Measurements from ENCODE around the gene ACTRT2.

Gene ACTRT2

DNA sequence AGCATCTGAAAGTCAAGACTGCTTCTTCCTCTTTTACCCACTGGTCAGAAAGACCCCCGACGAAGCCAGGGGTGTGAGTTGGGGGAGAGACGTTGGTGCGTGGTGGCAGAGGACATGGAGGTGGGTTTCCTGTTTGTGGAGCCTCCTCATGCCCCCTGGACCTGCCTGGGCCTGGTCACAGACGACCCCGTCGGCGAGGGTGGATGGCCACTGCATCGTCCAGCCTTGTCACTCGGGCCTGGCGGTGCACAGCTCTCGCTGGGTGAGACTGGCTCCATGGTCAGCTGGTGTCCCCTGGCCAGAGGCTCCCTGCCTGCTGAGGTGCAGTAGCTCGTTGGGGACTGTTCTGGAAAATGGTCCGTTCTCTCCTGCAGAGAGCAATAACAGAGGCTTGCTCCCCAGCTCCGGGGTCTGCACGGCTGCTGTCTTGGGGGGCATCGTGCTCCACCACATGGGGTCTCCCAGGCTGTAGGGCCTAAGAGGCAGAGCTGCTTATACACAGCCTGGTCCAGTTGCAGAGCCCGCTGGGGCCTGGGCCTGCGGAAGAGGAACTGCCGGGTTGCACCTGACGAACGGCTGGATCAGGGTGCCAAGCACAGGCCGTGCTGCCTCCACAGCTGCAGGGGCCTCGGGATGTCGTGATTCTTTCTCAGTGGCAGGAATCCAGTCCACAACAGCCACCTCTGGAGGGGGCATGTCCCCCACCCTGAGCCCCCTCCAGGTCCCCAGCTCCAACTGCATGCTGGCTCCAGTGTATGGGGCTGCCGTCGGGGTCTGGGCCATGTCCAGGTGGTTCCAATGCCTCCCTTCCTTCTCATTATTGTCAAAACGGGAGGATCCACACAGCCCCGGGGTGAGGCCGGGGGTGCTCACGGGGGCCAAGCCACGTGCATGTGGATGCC lies 18.0 kb upstream of the ACTRT2 start:
- no peak for DNase-seq

DNA sequence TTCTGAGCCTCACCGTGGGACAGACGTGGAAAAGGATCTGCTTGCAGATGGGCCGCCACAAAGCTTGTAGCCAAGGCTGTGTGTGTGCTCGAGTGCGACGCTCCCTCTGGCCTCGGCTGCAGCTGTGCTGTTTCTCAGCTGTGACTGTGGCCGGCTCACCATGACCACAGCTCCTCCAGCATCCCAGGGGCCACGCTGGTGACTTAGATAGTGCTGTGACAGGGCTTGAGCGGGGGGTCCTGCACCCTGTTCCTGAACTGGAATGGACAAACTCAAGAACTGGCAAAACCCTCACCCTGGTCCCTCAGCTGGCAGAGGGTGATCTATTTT lies 17.4 kb upstream of the ACTRT2 start:
- DNase-seq: no peak

DNA sequence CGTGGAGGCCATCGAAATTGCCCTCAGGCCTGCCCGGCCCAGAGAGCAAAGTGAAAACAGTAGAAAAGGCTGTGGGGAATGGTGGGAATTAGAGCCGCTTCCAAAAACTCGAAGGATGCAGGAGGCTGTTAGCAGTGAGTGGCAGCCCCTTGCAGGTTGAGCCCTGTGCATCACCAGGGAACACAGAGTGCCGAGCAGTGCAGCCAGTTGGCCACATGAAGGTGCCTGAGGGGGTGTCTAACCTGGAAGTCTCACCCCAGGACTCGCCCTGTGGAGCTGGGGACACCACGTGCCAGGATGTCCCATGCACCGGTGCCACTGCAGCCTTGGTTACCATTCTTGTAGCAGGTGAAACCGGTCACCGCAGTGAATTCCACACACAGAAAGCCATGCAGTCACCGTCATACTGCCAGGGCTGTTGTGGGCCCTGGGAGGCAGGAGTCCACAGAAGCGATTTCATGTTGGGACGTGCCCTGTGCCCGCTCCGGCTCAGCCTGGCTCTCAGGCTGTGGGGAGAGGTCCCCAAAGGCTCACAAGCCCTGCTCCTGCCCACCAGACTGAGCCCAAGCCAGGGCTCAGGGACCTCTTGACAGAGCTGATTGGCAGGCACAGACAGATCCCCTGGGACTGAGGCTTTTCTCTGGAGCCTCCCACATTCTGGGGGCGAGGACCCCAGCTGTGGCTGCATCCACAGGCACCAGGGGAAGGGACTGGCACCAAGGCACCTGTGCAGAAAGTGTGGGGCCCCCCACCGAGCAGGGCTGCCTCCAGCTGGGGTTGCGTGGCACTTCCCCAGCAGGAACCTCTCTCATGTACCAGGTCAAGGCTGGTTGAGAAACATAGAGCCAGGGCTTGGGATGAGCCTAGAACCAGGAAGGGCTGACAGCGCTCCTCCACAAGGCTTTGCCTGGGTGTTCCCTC lies 16.7 kb upstream of the ACTRT2 start:
- no peak for DNase-seq

DNA sequence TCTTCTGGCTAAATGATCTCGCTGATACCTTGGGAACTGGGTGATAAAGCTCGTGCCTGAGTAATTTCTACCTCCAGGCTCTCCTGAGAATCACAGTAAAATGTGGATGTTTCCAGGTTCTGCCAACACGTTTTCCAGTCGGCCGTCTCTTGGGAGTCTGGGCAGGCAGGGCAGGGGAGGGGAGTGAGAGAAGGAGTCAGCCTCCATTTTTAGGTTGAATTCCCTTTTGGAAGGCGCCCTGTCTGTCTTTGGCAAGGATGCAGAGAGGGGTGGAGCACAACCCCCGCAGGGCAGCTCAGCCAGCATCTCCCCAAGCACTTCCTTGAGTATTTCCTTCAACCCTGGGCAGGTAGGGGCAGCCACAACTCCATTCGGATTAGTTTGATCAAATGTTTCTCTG lies 15.5 kb upstream of the ACTRT2 start:
- DNase-seq: no peak

DNA sequence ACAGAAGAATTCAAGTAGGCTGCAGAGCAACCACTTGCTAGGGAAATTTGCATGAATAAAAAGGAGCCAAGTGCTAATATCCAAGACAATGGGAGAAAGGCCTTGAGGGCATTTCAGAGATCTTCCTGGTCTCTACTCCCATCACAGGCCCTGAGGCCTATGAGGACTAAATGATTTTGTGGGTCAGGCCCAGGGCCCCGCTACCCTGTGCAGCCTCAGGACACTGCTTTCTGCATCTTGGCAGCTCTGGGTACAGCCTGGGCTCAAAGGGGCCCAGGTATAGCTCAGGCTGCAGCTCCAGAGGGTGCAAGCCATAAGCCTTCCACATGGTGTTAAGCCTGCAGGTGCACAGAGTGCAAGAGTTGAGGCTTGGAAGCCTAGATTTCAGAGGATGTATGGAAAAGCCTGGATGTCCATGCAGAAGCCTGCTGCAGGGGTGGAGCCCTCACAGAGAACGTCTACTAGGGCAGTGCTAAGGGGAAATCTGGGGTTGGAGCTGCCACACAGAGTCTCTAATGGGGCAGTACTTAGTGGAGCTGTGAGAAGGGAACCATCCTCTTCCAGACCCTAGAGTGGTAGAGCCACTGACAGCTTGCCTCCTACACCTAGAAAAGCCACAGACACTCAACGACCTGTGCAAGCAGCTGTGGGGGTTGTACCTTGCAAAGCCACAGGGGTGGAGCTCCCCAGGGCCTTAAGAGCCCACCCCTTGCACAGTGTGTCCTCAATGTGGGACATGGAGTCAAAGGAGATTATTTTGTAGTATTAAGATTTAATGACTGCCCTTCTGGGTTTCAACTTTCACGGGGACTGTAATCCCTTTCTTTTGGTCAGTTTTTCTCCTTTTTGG lies 13.7 kb upstream of the ACTRT2 start:
- DNase-seq: no peak

DNA sequence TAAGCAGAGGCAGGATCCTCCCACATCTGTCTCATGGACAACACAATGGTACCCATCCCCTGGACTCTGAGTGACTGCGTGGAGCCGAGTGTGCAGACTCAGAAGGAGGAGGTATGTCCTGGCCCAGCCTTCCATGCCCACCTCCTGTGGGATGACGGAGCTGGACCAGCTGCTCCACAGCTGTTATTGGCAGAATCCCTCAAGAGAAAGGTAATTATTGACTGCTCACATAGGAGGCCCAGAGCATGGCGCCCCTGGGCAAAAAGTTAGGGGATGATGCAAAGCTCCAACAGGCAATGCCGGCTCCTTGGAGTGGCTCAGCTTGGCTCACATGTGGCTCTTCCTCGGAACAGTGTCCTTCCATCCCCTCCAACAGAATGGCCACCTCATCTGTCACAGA lies 12.2 kb upstream of the ACTRT2 start:
- DNase-seq: no peak

DNA sequence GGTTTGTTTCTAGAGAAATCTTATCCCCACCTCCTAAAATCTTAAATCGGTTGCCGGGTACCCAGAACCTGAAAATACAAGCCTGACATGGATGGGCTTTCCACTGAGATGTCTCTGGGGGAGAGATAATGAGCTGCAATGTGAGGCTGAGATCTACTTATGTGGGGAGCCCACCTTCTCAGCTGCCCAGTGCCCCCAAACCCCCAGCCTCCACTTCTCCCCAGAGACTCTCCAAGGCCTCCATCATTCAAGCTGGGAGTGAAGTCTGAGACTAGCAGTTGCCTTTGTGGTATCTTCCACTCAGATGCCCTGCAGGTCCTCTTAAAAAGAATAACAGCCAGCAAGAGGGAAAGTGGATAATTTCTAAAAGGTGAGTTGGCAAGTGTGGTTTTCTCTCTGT lies 11.7 kb upstream of the ACTRT2 start:
- DNase-seq: no peak

DNA sequence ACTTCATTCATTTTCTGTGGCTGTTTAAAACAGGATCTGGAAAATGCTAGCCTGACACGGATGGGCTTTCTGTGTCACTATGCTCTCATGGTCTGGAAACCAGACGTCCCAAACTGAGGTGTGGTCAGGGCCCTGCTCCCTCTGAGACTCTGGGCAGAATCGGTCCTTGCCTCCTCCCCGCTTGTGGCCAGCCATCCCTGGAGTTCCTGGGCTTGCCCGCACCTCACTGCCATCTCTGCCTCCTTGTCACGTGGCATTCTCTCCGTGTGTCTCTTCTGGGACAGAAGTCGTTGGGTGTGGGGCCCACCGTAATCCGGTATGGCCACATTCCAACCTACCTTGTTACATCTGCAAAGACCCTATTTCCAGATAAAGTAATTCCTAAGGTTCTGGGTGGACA lies 10.1 kb upstream of the ACTRT2 start:
- no peak for DNase-seq

DNA sequence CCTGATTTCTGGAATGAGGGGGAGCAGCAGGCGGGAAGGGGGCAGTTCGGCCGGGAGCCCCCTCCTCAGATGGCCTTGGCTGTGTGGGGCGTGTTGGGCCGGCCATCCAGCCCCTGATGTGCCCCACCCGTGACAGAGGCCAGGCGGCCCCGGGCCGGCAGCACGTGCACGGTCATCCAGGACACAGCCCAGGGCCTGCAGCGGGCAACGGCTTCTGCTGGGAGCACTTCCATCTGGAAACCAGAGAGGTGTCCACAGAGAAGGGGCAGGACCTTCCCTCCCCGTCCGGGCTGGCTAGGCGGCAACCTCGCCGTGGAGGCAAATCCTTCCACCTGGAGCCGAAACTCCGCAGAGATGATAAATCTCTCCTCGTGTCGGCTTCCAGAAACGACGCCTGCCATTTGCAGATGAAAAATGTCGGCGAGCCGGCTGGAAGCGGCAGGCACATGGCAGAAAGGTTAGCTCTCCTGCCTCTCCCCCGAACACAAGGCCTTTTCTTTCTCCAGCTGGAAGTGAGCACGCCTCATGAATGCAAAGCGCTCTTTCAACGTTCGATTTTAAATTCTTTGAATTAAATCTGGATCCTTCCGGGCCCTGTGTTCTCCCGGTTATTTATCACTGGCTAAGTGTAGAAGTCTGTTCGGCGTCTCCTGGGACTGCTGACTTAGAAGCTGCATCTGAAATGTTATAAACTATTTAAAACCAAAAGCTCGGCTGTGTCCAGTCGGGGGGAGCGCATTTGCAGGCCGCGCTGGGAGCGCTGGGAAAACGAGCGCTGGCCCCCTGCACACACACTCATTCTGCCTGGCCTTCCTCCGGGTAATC lies 9.4 kb upstream of the ACTRT2 start:
- no peak for DNase-seq

DNA sequence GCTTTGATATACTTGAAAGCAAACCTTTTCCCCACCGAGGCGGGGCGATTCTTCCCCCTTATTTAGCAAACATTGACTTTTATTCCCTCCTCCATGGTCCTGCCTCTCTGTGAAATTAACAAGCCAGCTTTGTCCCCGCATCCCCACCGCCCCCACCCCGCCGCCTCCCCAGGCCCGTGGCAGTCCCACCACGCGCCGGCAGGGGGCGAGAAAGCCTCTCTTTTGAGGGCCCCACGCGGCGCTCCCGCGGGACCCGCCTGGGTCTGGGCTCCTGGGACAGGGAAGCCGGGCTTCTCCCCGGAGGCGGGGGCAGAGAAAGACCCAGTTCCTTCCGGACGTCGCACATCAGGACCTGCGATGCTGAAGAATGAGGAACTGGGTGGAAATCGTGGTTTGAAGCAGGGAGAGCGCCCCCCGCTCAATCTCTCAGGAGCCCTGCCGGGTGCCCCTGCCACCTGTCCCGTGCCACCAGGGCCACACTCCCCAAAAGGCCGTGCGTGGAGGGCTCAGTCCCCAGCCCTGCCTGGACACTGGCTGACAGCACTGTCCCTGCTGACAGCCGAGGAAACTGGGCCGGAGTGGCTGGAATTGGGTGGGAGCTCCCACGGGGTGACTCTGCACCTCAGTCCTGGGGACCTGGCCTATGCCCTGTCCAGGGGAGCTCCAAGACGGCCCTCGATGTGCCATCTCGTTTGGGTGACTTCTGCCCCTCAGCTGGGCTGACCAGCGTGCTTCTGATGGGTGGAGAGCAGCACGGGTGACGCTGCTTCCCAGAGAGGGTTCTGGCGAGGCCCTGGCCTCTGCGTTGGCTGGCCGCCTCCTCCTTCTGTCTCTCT lies 8.6 kb upstream of the ACTRT2 start:
- peak in 1 of 2 experiments; percentile 3 for DNase-seq

DNA sequence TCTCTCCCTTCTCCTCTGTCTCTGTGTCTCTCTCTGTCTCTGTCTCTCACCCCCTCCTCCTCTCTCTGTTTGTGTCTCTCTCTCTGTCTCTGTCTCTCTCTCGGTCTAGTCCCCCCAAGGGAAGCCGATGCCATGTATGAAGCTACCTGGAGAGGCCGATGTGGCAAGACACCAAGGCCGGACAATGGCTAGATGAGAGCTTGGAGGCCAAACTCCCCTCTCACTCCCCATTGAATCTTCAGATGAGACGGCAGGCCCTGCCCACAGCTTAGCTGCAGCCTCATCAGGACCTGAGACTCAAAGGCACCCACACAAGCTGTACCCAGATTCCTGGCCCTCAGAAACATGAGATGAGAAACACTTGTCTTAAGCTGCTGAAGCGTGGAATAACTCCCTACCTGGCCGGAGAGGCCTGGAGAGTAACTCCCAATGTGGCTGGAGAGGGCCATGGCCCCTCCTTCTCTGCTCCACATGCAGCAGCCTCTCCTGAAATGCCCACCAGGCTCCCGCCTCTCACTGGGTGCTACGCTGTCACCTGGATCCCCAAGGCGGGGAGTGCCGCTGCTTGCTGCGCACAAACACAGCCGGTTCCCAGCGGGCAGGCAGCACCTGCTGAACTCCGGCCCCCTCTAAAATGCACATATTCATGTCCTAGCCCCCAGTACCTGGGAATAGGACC lies 7.8 kb upstream of the ACTRT2 start:
- DNase-seq: no peak

DNA sequence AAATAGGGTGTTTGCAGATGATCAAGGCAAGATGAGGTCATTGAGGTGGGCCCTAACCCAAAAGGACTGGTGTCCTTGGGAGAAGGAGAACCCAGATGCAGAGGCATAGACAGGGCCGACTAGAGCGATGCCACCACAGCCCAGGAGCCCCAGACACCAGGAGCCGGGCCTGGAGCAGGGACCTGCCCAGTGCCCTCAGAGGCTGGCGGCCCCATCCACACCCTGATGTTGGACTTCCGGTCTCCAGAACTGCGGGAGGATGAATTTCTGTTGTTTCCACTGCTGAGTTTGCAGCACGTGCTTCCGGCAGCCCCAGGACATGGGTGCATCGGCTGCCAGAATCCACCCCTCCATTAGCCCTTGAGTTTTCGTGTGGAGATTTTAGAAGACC lies 7.2 kb upstream of the ACTRT2 start:
- no peak for DNase-seq

DNA sequence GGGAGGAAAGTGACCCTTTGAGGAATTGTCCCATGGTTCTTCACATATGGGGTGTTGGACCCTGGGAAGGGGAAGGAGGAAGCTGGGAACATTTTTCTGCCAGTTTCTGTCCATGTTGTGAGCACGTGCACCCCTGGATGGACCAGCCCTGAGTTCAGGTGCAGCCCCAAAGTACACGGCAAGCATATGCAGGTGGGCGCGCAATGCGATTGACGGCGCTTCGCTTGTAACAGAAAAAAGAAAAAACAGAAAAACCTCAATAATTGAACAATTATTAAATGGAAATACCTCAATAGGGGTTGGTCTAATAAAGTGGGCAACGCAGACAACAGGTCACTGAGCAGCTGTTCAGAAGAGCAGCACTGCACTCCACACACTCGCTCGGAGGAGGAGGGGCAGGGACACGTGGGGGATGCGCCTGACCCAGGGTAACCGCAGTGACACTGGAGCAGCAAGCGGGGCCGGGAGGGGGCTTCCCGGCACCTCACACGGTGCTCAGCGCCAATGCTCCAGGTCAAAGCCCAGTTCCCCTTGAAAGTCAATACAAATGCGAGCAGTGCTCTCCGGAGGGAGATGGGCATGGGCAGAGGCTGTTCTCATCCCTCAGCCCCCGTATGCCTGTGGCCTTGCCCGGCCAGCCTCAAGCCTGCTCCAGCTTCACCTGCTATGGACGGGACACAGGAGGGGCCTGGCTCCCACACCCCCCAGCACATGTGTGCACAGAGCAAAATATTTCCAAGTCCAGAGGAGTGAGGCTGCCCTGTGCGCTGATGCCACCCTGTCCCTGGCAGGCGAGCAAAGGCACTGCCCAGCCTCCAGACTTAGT lies 6.6 kb upstream of the ACTRT2 start:
- no peak for DNase-seq

DNA sequence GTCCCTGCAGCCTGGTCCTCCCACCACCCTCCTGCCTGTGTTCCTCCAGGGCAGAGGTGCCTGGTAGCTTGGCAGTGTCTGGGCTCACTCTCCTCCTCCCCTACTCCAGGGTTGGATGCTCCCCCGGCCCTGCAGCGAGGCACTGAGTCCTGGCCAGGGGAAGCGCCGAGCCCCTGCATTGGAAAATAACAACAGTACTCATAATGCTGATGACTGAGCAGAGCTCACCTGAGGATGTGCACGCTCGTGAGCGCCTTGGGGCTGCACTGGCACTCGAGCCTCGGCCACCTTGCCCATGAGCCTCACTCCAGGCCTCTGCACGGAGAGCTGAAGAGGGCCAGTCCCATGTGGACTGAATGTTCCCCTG lies 6.0 kb upstream of the ACTRT2 start:
- no peak for DNase-seq

DNA sequence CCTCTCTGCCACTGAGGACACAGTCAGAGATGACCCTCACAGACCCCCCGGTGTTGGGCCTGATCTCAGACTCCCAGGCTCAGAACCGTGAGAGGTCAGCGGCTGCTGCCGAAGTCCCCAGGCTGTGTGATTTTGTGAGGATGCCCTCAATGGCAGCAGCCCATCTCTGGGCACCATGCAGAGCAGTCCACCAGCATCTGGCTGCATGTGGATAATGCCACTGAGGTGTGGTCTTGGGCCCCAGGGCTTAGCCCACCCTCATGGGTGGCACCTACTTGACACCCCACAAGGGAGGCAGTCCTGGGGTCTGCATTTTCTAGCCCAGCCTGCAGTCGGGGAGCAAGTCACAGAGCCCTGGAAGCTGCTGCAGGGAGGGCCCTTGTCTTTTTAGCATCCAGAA lies 5.5 kb upstream of the ACTRT2 start:
- no peak for DNase-seq

DNA sequence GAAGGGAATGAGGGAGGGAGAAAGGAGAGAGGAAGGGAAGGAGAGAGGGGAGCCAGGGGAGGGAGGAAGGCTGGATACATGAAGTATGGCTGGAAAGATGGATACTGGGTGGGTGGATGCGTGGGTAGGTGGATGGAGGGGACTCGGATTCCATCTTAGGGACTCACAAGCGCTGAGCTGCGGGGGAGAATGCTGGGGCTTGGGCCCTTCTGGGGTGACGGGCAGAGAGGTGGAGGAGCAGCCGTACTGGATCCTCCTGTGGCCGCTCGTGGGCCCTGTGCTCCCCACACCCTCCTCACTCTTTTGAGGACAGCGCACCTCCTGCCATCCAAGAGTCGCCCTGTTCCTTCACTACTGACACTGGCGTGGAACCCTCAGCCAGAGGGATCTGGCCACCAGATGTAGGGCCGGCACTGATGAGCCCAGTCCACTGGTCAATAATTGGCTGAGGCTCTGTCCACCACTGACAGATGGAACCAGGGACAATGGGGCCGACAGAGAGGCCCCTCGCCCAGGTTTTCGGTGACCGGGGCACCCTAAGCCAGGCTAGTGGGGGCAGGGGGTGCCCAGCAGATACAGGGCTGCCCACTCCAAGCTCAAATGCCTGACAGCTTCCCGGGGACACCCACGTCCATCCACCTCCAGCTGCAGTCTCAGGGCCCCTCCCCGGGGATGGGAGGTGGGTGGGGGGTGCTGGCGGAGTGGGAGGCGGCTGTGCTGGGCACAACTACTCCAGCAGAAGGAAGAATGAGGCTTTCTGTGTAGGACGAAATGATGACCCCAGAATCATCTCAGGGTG lies 4.4 kb upstream of the ACTRT2 start:
- DNase-seq: no peak

DNA sequence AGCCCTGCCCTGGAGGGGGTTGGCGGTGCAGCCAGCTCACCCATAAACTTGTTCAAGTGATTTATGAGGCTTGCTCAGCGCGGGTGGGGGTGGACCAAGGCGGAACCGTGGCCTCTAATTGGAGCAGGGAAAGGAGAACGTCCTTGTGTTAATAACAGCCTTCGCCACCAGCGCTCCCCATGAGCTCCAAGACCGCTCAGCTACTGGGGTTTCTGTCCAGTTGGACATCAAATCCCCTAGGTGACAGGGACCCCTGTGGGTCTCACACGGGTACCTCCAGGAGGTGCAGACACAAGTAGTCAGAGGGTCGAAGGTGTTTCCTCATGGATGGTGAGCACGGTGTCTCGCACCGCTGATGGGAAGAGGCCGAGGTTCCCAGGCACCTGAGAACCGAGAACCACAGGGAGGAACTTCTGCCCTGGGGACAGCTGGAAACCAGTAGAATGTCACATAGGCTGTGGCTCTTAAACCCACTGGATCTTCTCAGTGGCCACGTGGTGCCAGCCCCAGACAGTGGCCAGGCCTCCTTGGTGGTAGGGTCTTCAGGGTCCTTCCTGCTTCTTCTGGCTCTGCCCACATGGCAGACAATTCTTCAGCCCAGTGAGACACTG lies 3.7 kb upstream of the ACTRT2 start:
- no peak for DNase-seq

DNA sequence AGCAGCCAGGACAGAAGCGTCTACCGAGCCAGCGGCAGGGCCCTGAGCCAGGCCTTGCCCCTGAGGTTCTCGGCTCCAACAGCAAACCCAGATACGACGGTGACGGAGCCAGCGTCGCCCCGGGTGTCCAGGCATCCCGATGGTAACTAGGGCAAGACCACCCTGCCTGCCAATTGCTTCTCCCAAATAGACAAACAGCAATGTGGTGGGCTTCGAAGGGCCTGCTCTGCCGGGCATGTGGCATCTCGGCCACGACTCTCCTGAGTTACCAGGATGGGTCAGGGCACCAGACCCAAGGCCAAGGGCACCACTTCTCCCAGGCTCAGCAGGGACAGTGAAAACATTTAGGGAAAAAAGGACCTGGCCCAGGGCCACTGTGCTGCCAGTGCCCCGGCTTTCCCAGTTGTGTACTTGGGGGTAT lies 3.2 kb upstream of the ACTRT2 start:
- DNase-seq: no peak

DNA sequence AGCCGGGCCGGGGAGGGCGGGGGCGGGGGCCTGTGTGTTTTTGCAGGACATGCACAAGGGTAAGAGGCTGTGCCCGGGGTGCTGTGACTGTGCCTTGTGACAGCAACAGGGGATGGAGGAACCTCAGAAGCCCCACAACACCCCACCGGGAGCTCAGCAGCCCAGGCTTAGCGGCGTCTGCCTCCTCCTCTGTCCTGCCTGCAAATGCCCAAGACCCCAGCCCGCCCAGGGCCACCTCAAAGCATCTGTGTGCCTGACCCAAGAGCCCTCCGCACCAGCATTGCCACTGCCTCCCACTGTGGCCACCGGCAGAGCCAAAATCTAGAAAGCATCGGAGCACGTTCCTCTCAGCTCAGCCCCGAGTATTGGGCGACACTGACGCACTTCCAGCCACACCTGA lies 2.7 kb upstream of the ACTRT2 start:
- DNase-seq: no peak
